ENCODE results near the gene LAG3. TPM values are rescaled to one million over a fixed set of nuclear protein-coding genes. Genes with fewer than 3 reads are reported as not detected.

The LAG3 gene
- total RNA-seq, 1 experiment from 2014 or later: 4.1 TPM

- DNase-seq (ENCODE audit: low spot score): no peak
Observed at GRCh38 chr12:6724409-6724797, 47.9 kb upstream of the LAG3 start.

GRCh38 chr12:6725350-6725749 lies 47.0 kb upstream of the LAG3 start:
- DNase-seq (ENCODE audit: low spot score): no peak
- intact Hi-C loops (cut with micrococcal nuclease; ENCODE audit: unreplicated experiment): no loop called here
- H3K36me3 ChIP-seq (ENCODE audit: insufficient read depth, low read length, poor library complexity, severe bottlenecking): peaks cover 19% of the 10 kb centered on the region
- H3K27me3 ChIP-seq (replicated peaks; ENCODE audit: insufficient read depth, low read depth, low read length, poor library complexity): no peaks in the 10 kb centered on the region
- no TSS peak for BruUV-seq (replicated peaks)
- CTCF ChIA-PET: no interaction called here
- no peak overlapping the region for H3K27ac ChIP-seq (ENCODE audit: low read depth, low read length, poor library complexity, severe bottlenecking)
- H3K4me3 ChIP-seq (ENCODE audit: low read depth, low read length, poor library complexity, severe bottlenecking): peak overlapping the region; percentile 56
- H3K9me3 ChIP-seq (ENCODE audit: low read depth, low read length, poor library complexity, severe bottlenecking): no peaks in the 10 kb centered on the region
- POLR2A ChIA-PET (ENCODE audit: low non-redundant PET): no interaction called here
- TF ChIP-seq CTCF (conservative IDR thresholded peaks at IDR 0.05; ENCODE audit: low read depth, low read length): no peak
- TF ChIP-seq EZH2 (IDR thresholded peaks at IDR 0.05; ENCODE audit: borderline replicate concordance, low read depth, low read length, poor library complexity, severe bottlenecking): no peak
- H3K4me1 ChIP-seq (ENCODE audit: insufficient read depth, low read length, poor library complexity, severe bottlenecking): peaks cover 10% of the 10 kb centered on the region

More at GRCh38 chr12:6724409-6724797, 47.9 kb upstream of the LAG3 start:
- BruUV-seq (replicated peaks): TSS peak; percentile 75
- Histone ChIP-seq H3K27me3 (replicated peaks; ENCODE audit: insufficient read depth, low read depth, low read length, poor library complexity) (no peaks in the 10 kb centered on the region), H3K27ac (ENCODE audit: low read depth, low read length, poor library complexity, severe bottlenecking) (peak overlapping the region; percentile 87), H3K4me1 (ENCODE audit: insufficient read depth, low read length, poor library complexity, severe bottlenecking) (peaks cover 10% of the 10 kb centered on the region), H3K9me3 (ENCODE audit: low read depth, low read length, poor library complexity, severe bottlenecking) (no peaks in the 10 kb centered on the region), H3K36me3 (ENCODE audit: insufficient read depth, low read length, poor library complexity, severe bottlenecking) (peaks cover 12% of the 10 kb centered on the region), H3K4me3 (ENCODE audit: low read depth, low read length, poor library complexity, severe bottlenecking) (peak overlapping the region; percentile 56)
- POLR2A ChIA-PET (ENCODE audit: low non-redundant PET): interaction anchor here (0.7 to 1.2 kb wide), 4 partner anchors 8 to 190 kb away, joined by 3 to 20 read pairs (median 4); partner anchors contain the start of genes GAPDH, PTMS and ZNF384
- CTCF ChIA-PET: interaction anchor here (0.6 to 0.9 kb wide), 3 partner anchors 14 to 154 kb away, joined by 3 read pairs; no protein-coding TSS in a partner anchor
- TF ChIP-seq EZH2 (IDR thresholded peaks at IDR 0.05; ENCODE audit: borderline replicate concordance, low read depth, low read length, poor library complexity, severe bottlenecking) (no peak), CTCF (conservative IDR thresholded peaks at IDR 0.05; ENCODE audit: low read depth, low read length) (no peak)
- intact Hi-C loops (cut with micrococcal nuclease; ENCODE audit: unreplicated experiment): loop anchor here (1.0 kb wide), 1 partner anchor 40 kb away; no protein-coding TSS in a partner anchor

- POLR2A ChIA-PET (ENCODE audit: low non-redundant PET): no interaction called here
Observed at GRCh38 chr12:6729186-6729585, 43.1 kb upstream of the LAG3 start.

More at GRCh38 chr12:6729186-6729585, 43.1 kb upstream of the LAG3 start:
- intact Hi-C loops (cut with micrococcal nuclease; ENCODE audit: unreplicated experiment): no loop called here
- Histone ChIP-seq H3K4me1 (ENCODE audit: insufficient read depth, low read length, poor library complexity, severe bottlenecking) (peaks cover 5% of the 10 kb centered on the region), H3K4me3 (ENCODE audit: low read depth, low read length, poor library complexity, severe bottlenecking) (no peak overlapping the region), H3K36me3 (ENCODE audit: insufficient read depth, low read length, poor library complexity, severe bottlenecking) (peaks cover 32% of the 10 kb centered on the region), H3K27ac (ENCODE audit: low read depth, low read length, poor library complexity, severe bottlenecking) (no peak overlapping the region), H3K27me3 (replicated peaks; ENCODE audit: insufficient read depth, low read depth, low read length, poor library complexity) (no peaks in the 10 kb centered on the region), H3K9me3 (ENCODE audit: low read depth, low read length, poor library complexity, severe bottlenecking) (no peaks in the 10 kb centered on the region)
- CTCF ChIA-PET: no interaction called here
- no TSS peak for BruUV-seq (replicated peaks)
- TF ChIP-seq CTCF (conservative IDR thresholded peaks at IDR 0.05; ENCODE audit: low read depth, low read length) (no peak), EZH2 (IDR thresholded peaks at IDR 0.05; ENCODE audit: borderline replicate concordance, low read depth, low read length, poor library complexity, severe bottlenecking) (no peak)
- no peak for DNase-seq (ENCODE audit: low spot score)

Data from A673 (cell line).